ENCODE results near the gene PZP. TPM values are rescaled to one million over a fixed set of nuclear protein-coding genes. Genes with fewer than 3 reads are reported as not detected.

The PZP gene
- polyA plus RNA-seq, 12 donors = 0.21 to 1.0 (median 0.61) TPM; not detected in 2

DNA sequence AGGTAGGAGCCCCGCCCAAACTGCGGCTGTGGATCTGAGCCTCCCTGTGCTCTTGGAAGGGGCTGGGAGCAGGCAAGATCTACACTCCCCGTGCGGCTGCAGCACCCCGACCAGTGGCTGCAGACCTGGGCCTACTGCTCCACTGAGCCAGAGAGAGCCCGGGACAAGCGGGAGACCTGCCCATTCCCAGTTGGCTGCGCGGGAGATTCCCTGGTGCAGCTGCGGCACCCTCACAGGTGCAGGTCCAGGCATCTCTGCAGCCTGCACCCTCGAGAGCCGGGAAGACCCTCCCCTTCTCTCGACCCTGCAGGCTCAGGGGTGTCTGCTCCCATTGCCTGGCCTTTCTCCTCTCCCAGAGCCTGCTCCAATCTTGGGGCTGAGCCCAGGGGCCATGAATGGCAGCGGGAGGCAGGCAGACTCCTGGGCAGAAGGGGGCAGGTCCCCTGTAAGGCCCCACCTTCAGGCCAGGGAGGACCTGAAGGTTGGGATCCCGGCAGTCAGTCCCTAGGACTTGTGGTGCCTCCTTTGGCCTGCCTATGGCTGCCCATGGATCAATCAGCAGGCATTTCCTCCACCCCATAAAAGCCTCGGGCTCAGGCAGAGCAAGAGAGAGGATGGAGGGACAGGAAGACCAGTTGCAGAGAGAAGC lies 83.7 kb downstream of the PZP start:
- DNase-seq = no peak

GRCh38 chr12:9123781-9124382 lies 84.3 kb downstream of the PZP start:
- DNase-seq = no peak

DNA sequence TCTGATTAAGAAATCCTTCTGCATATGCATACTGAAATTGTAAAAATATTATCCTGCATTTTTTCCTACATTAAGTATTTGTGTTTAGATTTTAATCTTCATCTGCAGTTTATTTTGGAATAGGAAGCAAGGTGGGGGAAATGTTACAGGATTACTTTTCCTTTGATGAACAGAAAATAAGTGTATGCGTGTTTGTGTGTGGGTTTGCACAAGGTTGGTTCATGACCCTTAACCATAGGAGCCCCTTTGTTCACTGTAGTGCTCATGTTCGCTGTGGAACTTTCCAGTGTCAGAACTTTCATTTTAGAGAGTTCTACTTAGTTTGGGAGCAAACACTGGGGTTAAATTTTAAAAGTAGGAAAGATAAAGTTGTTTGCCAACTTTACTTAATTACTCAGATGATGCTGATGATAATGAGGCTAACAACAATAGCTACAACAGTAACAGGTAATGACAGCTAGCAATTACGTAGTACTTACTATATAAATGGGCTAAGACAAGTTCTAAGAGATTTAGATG lies 86.0 kb downstream of the PZP start:
- DNase-seq = no peak

DNA sequence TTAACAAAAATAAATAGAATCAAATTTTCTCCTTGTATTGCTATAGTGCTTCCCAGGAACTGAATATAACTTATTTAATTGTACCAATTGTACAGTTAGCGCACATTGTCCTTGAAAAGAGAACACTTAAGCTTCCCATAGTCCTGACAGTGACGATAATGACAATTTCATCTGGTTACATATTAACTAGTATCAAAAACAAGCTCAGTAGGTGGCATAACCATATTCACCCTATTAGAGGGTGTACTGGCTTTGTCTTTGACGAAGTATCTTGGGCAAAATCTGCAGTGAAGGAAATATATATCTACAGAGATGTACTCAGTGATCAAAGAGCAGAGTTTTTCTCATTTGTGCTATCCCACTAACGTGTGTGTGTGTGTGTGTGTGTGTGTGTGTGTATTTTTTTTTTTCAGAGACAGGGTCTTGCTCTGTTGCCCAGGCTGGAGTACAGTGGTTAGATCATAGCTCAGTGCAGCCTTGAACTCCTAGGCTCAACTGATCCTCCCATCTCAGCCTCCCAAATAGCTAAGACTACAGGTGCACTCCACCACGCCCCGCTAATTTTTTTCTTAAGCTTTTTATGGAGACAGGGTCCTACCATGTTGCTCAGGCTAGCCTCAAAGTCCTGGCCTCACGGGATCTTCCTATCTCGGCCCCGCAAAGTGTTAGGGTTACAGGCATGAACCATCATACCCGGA lies 87.6 kb downstream of the PZP start:
- DNase-seq = no peak

DNA sequence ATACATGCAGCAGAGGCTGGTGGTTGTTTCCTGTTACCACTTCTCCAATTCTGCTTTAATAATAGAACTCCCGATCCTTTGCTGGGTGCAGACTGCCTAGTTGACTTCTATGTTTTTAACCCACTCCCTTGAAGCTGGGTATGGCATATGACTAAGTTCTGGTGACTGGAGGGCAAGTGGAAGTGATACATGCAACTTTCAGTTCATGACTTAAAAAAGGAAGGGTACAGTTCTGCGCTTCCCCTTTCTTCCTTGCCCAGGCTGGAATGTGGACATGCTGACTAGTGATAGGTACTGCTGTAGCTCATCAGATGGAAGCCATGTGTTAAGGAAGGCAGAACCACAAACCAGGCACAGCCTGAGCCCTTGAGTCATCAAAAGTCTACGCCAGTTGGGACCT lies 90.0 kb downstream of the PZP start:
- DNase-seq = peak; percentile 14

- DNase-seq = peak; percentile 34
Observed at GRCh38 chr12:9115731-9116559, 92.2 kb downstream of the PZP start, which contains the start of gene A2M. A2M (minus strand) TSS chr12:9115919; CDS start chr12:9115849, 70 bp downstream.

- no peak for DNase-seq
Observed at GRCh38 chr12:9114946-9115345, 93.2 kb downstream of the PZP start.

- no peak for DNase-seq
Observed at GRCh38 chr12:9113987-9114309, 94.2 kb downstream of the PZP start.

DNA sequence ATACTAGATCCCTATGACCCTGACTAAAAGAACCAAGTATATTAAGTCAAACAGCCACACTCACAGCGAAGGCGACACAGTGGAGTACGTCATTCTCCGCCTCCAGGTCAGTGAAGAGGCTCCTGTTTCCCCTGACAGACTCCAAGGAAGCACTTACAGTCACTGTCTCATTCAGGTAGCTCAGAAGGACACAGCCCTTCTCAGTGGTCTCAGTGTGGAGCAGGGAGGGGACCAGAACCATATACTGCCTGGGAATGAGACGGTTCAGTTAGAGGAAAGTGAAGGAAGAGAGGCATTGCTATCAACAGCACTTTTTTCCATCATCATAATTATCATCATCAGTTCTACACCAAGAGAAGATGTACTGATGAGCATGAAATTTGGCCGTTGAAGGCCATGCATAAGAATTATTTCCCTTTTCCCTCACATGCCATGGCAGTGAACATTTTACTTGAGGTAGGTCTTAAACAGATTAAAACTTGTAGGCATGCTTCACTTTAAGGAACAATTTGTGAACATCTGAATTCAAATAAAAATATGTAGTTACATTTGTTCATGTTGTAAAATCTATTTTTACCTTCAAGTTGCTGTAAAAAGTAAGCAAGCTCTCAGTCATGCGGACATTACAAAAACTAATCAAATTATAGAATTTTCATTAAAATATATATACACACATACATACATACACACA lies 94.8 kb downstream of the PZP start:
- no peak for DNase-seq

DNA sequence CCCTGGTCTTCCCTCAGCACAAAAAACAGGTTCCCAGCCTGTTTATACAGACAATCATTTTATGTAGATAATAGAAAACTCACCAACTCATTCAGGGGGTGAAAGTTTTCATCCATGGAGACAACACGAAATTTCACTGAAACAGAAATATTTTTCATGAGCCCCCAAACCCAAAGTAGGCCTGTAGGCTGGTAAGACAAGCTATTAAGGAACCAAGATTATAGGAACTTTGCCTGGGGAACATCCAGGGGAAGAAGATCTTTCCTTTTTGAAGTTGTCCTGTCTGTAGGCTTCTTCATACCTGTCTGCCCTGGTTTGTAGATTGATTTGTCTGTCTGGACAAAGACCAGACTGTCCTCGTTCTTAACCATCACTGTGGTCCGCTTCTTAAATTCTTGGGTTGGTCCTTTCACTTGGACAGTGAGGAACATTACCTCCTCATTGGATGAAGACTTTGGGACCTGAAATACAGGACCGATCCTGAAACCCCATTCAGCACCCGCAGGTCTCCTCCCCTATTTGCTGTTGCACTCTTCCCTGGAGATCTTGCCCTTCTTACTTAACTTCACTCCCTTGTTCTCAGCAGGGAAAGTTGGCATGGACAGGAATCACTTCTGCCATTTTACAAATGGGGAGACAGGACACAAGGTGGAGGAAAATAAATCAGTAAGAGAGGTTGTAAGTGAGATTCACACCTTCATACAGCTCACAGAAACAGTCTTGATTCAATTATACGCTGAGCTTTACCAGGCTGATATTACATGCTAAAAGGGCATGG lies 95.9 kb downstream of the PZP start:
- no peak for DNase-seq

GRCh38 chr12:9111525-9111924 lies 96.7 kb downstream of the PZP start:
- no peak for DNase-seq

DNA sequence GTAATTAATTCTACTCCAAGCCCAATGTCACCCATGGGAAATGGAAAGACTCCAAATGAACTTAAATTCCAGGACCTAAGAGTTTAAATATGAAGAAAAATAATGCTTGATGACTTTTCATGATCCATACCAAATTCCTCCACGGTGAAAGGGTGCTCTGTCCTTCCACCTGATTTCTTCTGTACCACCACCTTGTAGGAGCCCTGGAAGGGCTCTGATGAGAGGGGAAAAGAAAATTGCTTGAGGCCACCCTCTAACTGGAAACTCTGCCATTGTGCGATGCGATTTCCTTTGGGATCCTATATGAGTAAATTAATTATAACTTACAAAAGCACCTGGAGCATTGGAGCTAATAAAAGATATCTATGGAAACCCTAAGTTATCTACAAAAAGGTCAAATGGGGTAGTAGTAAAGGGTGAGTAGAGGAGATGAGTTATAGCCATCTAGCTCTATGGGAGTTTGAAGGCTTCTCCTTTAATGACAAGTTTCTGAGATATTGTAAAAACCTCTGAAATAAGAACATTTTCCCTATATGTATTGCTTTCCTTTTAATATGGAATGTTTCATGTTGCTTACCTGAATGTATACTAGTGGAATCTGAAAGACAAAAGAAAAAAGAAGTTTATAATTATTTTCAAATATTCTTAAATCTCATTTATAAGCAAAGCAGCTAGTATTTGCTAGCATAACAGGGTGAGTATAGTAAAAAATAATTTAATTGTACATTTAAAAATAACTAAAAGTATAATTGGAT lies 98.3 kb downstream of the PZP start:
- DNase-seq = no peak

- DNase-seq = no peak
Observed at GRCh38 chr12:9109213-9109522, 99.0 kb downstream of the PZP start.

DNA sequence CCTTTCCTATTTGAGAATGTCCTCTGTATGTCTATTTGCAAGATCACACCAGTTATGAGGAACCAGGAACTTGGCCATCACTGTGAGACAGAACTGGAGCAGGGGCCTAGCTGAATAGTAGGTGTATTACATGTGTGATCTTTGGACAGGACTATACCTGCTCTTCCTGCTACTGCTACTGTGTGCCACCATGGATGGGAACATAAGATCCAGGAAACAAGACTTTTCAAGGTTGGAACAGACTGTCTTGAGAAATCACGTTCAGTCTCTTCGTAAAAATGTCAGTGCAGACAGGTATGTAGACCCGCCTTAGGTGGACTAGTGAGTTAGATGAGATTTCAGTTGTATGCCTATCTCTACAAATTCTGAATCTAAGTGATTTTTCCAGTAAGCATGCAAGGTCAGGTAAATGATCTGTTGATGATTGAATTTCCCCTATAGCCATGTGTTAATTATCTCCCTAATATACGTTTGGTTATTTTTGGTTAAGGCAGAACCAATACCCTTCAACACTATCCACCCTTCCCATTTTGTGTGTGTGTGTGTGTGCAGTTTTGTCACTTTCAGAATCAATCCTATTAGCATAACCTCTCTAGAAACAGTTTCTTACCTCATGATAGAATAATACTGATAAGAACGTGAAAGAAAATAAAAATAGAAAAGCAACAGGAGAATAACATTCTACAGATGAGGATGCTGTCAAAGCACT lies 99.5 kb downstream of the PZP start:
- DNase-seq = no peak

DNA sequence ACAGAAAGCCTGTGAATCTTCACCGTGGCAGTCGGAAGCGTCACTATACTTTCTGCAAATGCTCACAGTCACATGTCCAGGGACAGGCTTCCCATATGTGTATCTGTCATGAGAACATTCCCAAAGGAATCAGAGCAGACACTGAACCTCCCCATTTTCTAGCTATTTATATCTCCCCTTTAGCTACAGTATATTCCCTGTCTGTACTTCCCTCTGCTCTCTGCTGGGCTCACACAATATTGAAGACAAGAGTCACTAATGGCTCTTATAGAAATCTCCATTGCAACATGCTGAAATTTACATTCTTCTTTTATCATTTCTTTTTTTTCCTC lies 100.7 kb downstream of the PZP start:
- DNase-seq = no peak

DNA sequence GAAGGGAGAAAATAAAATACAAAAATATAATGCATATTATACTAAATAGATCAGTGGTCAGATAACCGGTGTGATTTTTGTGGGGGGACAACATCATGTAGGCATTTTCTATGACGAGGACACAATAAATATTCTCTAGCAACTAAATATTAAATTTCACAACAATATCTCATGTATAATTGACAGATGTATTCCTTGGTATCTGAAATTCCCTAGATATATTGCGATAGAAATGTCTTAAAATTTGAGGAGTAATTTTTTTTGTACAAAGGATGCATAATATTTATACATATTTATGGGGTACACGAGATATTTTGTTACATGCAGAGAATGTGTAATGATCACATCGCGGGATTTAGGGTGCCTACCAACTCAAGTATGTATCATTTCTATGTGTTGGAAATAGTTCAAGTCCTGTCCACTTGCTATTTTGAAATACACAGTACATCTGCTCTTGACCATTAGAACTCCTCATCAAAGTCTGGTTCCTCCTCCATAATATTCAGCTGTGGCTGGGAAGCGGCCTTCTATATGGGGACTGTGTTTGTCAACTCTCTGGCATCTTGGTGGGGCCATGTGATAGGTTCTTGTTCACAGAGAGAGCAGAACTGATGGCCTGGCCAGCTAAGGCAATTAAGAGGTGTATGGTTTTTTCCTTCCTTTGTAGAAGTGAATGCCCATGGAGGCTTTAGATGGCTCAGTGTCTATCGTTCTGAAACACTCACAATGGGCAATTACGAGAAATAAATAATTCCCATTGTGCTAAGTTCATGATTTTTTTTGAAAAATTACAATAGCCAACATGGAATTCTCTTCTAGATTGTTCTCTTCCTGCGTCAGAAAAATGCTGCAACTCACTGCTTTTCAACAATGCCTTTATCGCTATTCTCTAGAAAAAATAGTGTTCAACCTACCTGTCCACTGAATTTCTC lies 101.3 kb downstream of the PZP start:
- DNase-seq = no peak

DNA sequence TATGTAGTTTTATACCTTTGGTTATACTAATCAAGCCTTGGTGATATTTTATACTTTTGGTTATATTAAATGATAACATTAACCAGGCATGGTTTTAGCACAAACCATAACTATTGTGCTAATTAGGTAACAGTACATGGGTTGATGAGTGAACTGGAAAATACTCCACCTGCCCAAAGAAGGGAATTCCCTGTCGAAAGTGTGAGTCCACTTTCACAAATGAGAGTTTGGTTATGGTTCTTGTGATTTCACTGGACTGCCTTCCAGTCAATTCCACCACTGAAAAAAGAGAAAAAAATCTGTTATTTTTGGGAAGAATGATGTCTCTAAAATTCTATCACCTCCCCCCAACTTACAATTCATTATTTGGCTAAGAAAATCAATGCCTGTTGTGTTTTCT lies 102.1 kb downstream of the PZP start:
- DNase-seq = no peak

GRCh38 chr12:9104767-9105423 lies 103.3 kb downstream of the PZP start:
- DNase-seq = no peak

Data from muscle of arm (tissue), 12 donors.